Stimulated activated CD4-positive, alpha-beta T cell treated with anti-CD3 and anti-CD28 coated beads, Interleukin-4, amount 100 ng/mL, for 4 hours (primary cell): ENCODE measurements around the gene SPDEF.

Experiments used
- DNase-seq, 2 experiments: peaks; one replicate each; pipeline ENCODE4 v3.0.0-alpha.2; 2020

The SPDEF gene

DNA sequence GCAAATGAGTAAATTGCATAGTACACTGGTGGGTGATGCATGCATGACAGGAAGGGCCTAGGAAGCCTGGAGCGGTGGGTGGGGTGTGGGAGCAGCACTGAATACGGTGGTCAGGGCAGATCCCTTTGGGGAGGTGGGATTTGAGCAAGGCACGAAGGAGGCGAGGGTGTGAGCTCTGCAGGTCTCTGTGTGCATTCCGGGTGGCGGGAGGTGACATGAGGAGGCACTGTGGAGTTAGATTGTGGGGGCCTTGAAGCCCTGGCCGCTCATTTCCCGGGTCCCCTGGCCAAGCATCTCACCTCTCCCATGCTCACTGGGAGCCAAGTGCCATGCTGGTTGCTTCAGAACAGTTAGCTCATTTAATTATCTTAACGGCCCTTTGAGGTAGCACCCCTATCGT lies 6.2 kb upstream of the SPDEF start:
- DNase-seq, result no peak

DNA sequence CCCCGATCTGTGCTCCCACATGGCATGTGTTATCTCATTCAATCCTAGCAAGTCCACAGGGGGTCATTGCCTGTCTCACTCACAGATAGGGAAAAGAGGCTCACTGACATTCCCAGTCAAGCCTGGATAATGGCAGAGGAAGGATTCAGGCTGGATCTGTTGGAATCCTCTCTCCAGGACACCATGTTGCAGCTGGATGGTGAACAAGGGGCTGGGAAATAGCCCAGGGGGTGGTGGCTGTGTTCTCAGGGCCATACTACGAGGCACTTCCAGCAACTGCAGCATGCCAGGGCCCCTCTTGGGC lies 5.0 kb upstream of the SPDEF start:
- no peak for DNase-seq

DNA sequence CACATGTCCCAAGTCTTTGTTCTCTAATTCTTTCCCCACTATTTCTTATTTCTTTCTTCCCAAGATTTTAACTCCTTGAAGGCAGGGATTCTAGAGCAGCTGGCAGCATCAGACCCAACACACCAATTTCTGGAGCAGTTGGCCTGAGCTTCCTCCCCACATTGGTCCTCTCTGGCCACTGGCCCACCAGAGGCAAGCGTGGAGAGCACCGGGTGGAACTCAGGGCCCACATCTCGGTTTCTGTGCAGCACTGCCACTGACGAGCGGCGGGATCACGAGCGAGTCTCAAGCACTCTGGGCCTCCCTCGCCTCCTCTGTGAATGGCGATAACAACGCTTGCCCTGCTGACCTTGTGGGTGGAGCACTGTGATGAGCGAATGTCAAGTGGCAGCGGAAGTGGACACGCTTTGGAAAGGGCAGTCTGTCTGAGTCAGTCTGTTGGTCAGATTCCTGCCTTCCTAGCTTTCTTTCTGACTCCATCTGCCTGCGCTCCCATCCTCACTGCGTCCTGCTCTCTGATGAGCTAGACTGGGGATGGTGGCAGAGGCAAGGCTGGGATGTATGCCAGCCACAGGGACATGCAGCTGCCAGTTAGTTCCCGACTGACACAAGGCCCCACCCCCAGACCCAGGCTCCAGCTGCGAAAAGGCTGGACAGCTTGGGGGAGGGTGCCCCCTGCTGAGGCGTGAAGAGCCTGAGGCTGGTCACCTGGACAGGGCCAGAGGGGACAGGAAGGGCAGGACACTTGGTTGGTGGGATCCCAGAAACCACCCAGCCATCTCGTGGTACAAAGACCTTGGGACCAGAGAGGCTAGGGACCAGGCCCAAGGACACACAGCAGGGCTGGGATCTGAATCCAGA lies 4.5 kb upstream of the SPDEF start:
- no peak for DNase-seq

- no peak for DNase-seq
These were observed 3.7 kb upstream of the SPDEF start for GRCh38 chr6:34559651-34560365.

- DNase-seq, result no peak
These were observed 2.1 kb upstream of the SPDEF start for GRCh38 chr6:34558172-34558714.

GRCh38 chr6:34557228-34557627 lies 1.1 kb upstream of the SPDEF start:
- no peak for DNase-seq

DNA sequence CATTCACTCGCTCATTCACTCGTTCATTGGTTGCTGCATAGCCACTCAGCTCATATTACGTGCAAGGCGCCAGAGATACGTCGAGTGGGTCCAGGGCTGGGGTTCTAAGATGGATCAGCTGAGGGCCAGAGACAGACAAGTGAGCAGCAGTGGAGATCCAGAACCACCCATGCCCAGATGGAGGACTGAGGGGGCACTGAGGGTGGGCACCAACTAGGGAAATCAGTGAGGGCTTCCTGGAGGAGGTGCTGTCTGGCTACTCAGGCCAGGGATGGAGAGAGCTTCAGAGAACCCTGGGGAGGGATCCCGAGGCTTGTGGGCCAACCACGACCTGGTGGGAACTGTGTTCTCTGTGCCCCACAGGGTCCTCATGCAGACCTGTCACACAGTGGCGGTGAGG lies 364 bp upstream of the SPDEF start:
- no peak for DNase-seq

DNA sequence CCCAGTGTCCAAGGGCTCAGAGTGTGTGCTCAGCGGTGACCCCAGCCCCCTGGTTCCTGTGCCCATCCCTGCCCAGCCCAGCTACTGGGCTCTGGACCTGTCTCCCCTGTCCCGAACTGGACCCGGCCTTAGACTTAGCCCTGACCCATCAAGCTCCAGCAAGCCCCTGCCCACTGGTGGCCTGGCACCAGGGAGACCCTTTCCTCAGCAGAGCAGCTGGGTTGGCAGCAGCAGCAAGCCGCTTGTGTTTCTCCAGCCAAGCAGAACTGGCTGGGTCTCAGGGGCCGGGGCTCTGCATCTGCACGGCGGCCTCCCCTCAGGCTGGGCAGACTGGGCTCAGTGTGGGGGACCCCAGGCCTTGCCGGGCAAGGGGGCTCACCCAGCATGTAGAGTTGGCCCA lies 801 bp downstream of the SPDEF start:
- no peak for DNase-seq

- DNase-seq, result no peak
These were observed 1.2 kb downstream of the SPDEF start for GRCh38 chr6:34555007-34555322.

GRCh38 chr6:34554291-34555006 lies 1.7 kb downstream of the SPDEF start:
- DNase-seq, result no peak

- no peak for DNase-seq
These were observed 2.4 kb downstream of the SPDEF start for GRCh38 chr6:34553750-34554149.

DNA sequence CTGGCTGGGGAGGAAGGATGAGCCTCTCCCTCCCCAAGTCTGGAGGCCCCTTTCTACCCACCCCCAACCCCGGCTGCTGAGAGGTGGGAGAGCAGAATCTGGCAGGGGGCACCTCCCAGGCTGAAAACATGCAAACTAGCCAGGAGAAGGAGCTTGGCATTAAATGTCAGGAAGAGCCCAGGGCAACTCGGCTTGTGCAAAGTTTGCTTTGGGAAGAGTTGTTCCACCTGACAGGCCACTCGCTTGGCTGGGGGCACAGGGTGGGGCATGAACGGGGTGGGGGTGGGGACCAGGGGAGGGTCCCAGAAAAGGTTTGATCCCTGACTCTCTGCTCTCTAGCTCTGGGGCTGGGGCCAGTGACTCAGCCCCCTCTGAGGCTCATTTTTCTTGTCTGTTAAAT lies 3.0 kb downstream of the SPDEF start:
- no peak for DNase-seq

DNA sequence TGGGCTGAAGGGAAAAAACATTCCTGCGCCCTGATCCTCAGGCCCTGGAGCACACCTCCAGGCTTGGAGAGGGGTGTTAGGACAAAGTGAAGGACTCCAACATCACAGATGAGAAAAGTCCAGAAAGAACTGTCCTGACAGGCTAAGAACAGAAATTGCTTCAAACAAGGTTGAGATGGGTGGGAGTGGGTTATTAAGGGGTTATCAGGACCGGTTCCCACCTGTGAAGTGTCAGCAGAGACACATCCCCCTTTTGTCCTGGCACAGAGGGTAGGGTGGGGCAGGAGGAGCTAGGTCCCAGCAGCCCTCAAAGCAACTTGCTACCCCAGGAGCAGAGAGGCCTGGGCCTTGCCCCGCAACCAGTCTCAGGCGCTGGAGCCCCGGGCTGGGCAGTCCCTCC lies 3.5 kb downstream of the SPDEF start:
- no peak for DNase-seq

DNA sequence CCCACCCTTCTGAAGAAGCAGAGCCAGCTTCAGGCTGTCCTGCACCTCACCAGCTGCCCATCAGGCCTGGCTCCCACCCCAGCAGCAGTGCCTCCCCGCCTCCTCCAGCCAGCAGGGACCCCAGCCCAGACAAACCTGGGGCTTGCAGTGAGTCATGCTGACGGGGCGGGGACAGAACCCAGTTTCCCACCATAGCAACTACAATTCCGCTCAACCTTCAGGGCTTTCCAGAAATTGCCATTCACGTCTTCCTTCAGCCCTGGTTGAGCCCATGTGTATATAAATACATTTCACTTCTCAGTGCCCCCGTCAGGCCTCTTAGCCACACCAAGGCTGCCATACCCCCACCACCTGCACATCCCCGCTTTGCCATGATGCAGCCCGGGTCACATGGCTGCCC lies 4.4 kb downstream of the SPDEF start:
- DNase-seq, result no peak

DNA sequence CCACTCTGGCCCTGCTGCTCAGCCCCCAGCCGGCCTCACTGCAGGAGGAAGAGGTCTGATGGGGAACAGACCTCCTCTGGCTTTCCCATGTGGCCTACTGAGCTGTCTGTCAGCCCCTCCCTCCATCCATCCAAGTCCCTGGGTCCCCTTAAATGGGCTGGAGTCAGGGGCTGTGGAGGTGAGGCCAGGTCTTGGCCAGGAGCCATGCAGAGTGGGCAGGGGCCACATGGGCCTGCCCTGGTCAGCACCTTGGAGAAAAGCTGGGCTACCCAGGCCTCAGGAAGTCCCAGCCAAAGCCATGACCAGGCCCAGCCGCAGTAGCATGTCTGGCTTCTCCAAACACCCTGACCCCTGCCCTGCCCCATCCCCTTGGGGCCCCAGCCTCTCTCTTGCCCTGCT lies 6.3 kb downstream of the SPDEF start:
- no peak for DNase-seq

- no peak for DNase-seq
These were observed 6.9 kb downstream of the SPDEF start for GRCh38 chr6:34549026-34549803.

GRCh38 chr6:34547701-34548644 lies 8.2 kb downstream of the SPDEF start:
- no peak for DNase-seq

GRCh38 chr6:34546551-34547321 lies 9.4 kb downstream of the SPDEF start:
- no peak for DNase-seq

DNA sequence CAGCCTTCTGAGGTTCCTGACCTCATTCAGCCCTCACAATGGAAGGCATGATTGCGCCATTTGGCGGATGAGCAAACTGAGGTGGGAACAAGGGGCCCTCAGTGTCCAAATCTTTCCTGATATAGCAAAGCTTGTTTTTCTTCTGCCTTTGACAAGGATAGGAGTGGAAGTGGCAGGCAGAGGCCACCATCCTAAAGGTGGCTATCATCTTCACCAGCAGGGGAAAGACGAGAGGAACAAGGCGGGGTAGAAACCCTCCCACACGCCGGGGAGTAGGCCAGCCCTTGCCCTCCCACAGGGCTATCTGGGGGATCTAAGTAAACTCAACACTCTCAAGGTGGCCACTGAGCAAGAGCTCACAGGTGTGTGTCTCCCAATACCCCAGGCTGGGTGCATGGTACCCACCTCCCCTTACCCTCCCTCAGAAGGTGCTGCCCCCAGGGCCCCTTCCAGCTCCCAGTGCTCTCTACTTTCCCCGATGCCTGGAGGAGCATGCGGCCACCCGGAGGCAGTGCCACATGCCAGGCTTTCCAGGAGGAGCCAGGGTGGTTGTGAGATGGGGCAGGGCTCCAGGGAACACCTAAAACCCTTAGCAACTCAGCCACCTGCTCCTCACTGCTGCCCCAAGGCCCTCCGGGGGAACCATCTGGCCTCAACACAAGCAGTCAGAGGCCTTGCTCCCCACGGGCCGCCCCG lies 11.2 kb downstream of the SPDEF start:
- DNase-seq, result no peak

DNA sequence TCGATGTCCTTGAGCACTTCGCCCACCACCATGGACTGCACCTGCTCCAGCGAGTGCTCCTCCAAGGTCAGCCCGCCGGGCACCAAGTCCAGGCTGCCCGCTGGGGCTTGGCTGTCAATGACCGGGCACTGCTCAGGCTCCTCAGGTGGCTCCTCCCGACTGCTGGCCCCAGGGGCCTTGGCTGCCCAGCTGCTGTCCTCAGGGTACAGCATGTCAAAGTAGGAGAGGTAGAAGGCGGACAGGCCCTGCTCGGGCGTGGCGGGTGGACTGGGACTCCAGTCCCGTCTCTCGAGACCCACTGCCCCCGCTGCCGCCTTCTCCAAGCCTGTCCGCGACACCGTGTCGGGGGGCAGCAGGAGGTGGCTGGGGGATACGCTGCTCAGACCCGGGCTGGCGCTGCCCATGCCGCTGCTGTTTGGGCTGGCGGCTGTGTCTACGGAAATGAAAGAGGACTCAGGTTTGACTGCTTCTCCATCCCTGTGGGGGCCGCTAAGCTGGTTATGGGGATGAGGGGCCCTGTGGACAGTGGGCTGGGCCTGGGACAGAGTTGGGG lies 12.0 kb downstream of the SPDEF start:
- DNase-seq, result no peak
